B cell (primary cell): Measurements from ENCODE around the gene TDG. TPM values are rescaled to one million over a fixed set of nuclear protein-coding genes. Genes with fewer than 3 reads are reported as not detected.

ENCODE experiments used
- ATAC-seq: fragments of 200-7000 bp; cut with Tn5 transposase; one replicate; pipeline ENCODE4 v1.10.0; 2021; ENCODE audit warnings: low read depth, mild to moderate bottlenecking, moderate number of reproducible peaks, moderate library complexity
- CTCF ChIA-PET: fragments of 350-600 bp; sonication (Branson Sonifier 250); formaldehyde crosslinking; loops from one replicate; lab custom pipeline; 2021; ENCODE audit warnings: antibody characterized with exemption, inconsistent platforms; lab: Charles Lee
- POLR2A ChIA-PET: fragments of 350-600 bp; sonication (Branson Sonifier 250); formaldehyde crosslinking; loops from one replicate; lab custom pipeline; 2021; ENCODE audit warnings: antibody characterized with exemption; lab: Charles Lee
- DNase-seq: peaks from one replicate; pipeline ENCODE4 v3.0.0; 2013
- H2AFZ ChIP-seq: 2 replicates; pipeline ENCODE4 v1.6.1; 2012; ENCODE audit warnings: mild to moderate bottlenecking, low read depth, low read length; ENCODE audit not compliant: insufficient read depth, poor library complexity, severe bottlenecking
- H3K27ac ChIP-seq, 2 donors: 1 replicate in 1 of 2; 2 replicates in 1 of 2; pipeline ENCODE4 v1.5.1; 2012 to 2013; ENCODE audit warnings: low read length in 2 of 2, mild to moderate bottlenecking in 2 of 2, moderate library complexity in 1 of 2
- H3K27me3 ChIP-seq, 4 experiments: fragments of 200-600 bp in 1 of 4; sonication (generic) in 1 of 4; replicated peaks in 1 of 4; 1 replicate in 2 of 4; 2 replicates in 2 of 4; pipeline versions ENCODE4 v1.6.1 to v1.7.0; 2013 to 2016; ENCODE audit warnings: low read length in 3 of 4, mild to moderate bottlenecking in 2 of 4, mixed read lengths in 1 of 4, moderate library complexity in 1 of 4; ENCODE audit not compliant: insufficient read depth in 4 of 4, control insufficient read depth in 3 of 4; ENCODE audit errors: control extremely low read depth in 1 of 4
- H3K36me3 ChIP-seq, 2 experiments: replicated peaks in 1 of 2; 1 replicate in 1 of 2; 2 replicates in 1 of 2; pipeline versions ENCODE4 v1.6.1 to v1.7.1; 2013; ENCODE audit warnings: low read length in 1 of 2; ENCODE audit not compliant: insufficient read depth in 2 of 2, control insufficient read depth in 1 of 2; ENCODE audit errors: control extremely low read depth in 1 of 2, extremely low read depth in 1 of 2
- H3K4me1 ChIP-seq, 2 donors: fragments of 200-600 bp in 1 of 2; sonication (generic) in 1 of 2; 1 replicate in 1 of 2; 2 replicates in 1 of 2; pipeline versions ENCODE4 v1.5.1 to v1.6.1; 2013 to 2017; ENCODE audit warnings: low read length in 2 of 2; ENCODE audit not compliant: control insufficient read depth in 2 of 2, insufficient read depth in 2 of 2
- H3K4me2 ChIP-seq: replicated peaks from 2 replicates; pipeline ENCODE3; 2012; ENCODE audit warnings: mild to moderate bottlenecking, low read depth, low read length; ENCODE audit not compliant: poor library complexity, severe bottlenecking
- H3K4me3 ChIP-seq, 5 experiments: fragments of 200-600 bp in 1 of 5; sonication (generic) in 1 of 5; 1 replicate in 3 of 5; 2 replicates in 2 of 5; pipeline versions ENCODE4 v1.5.1 to v1.7.0; 2011 to 2016; ENCODE audit warnings: low read length in 4 of 5, mild to moderate bottlenecking in 4 of 5, low read depth in 2 of 5, control low read depth in 1 of 5, moderate library complexity in 1 of 5; ENCODE audit not compliant: insufficient read depth in 1 of 5; ENCODE audit errors: control extremely low read depth in 1 of 5, extremely low read depth in 1 of 5
- H3K79me2 ChIP-seq: fragments of 200-600 bp; sonication (generic); one replicate; pipeline ENCODE4 v1.6.0; 2016; ENCODE audit warnings: low read length; ENCODE audit not compliant: control insufficient read depth, insufficient read depth
- H3K9ac ChIP-seq: fragments of 200-600 bp; sonication (generic); 2 replicates; pipeline ENCODE4 v1.6.1; 2017; ENCODE audit warnings: mild to moderate bottlenecking, low read length, moderate library complexity
- H3K9me3 ChIP-seq, 3 donors: one replicate each; pipeline versions ENCODE4 v1.6.1 to v1.7.1; 2013; ENCODE audit warnings: low read length in 2 of 3; ENCODE audit not compliant: control insufficient read depth in 2 of 3, insufficient read depth in 1 of 3; ENCODE audit errors: control extremely low read depth in 1 of 3
- H4K20me1 ChIP-seq: 2 replicates; pipeline ENCODE4 v1.6.0; 2012; ENCODE audit warnings: mild to moderate bottlenecking, low read length; ENCODE audit not compliant: insufficient read depth, control insufficient read depth, poor library complexity, severe bottlenecking
- H3K27ac Mint-ChIP-seq: one replicate; pipeline ENCODE4 v1.8.0; 2021; ENCODE audit warnings: mixed read lengths
- H3K27me3 Mint-ChIP-seq: one replicate; pipeline ENCODE4 v1.8.0; 2021; ENCODE audit warnings: mixed read lengths
- H3K4me1 Mint-ChIP-seq: one replicate; pipeline ENCODE4 v1.8.0; 2021; ENCODE audit warnings: mixed read lengths
- H3K4me3 Mint-ChIP-seq: one replicate; pipeline ENCODE4 v1.8.0; 2021; ENCODE audit warnings: mixed read lengths
- H3K9me3 Mint-ChIP-seq: one replicate; pipeline ENCODE4 v1.8.0; 2022; ENCODE audit warnings: mixed read lengths; ENCODE audit not compliant: insufficient read depth
- EZH2 ChIP-seq: IDR thresholded peaks from 2 replicates; pipeline ENCODE4 v1.6.1; 2012; ENCODE audit warnings: borderline replicate concordance, low read depth, mild to moderate bottlenecking, moderate library complexity, low read length; ENCODE audit not compliant: insufficient read depth, poor library complexity, severe bottlenecking
- WGBS: methylation state at CpG from one replicate; pipeline ENCODE4 v1.1.5; 2013; ENCODE audit warnings: missing lambda C conversion rate; ENCODE audit not compliant: insufficient coverage; 5-methylcytosine and 5-hydroxymethylcytosine counted together
- intact Hi-C: fragments of 100-400 bp; cut with micrococcal nuclease; formaldehyde crosslinking; loops from one replicate; pipeline ENCODE4 v1.10.0; 2022
- polyA plus RNA-seq: library from polyadenylated mRNA; depleted of rRNA; stranded (reverse); fragments of >200 nt; gene quantifications from 2 replicates; pipeline ENCODE4 v1.2.3, GENCODE V29; 2012
- total RNA-seq, 2 donors: library from RNA; stranded (reverse); fragments of 120-200 nt in 1 of 2; gene quantifications; 1 replicate in 1 of 2; 2 replicates in 1 of 2; pipeline versions ENCODE4 v1.2.3 to v1.2.4, GENCODE V29; 2013 to 2022
- TF ChIP-seq, protein P1 (sequence below): fragments of 200-600 bp; IDR thresholded peaks from one replicate; pipeline ENCODE4 v1.8.0; 2022; ENCODE audit warnings: antibody characterized with exemption, mild to moderate bottlenecking

Gene TDG
- total and polyA plus RNA-seq, 2 donors (not counting 1 experiment from before 2014, with no cell fraction given) = 8.6 to 35.5 TPM

DNA sequence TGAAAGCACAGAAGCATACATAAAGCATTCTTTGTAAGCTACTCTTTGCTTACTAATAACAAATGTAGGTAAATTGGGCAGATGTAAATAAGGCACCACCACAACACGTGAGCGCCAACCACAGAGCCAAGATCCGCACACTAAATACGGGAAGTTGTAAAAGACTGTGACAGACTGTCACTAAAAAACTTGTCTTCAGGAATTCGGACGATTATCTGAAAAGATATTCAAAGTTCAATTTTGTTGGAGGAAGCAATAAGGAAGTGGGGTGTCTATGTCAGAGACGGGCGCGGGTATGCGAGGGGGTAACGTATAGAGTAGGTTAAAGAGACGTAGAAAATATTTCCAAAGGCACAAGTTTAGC is 37.0 kb upstream of the TDG start:
- Histone ChIP-seq H3K9ac (peak overlapping the region; percentile 98), H3K4me3 (peak overlapping the region; percentile 71 to 85 (median 82)), H3K4me1 (peaks cover 32 to 34% of the 10 kb centered on the region in 2 donors), H3K36me3 (peaks cover 2 to 16% of the 10 kb centered on the region in 2 experiments), H3K27ac (peak overlapping the region; percentile 97 to 100), H4K20me1 (peaks cover 14% of the 10 kb centered on the region), H3K4me2 (peak overlapping the region; percentile 85), H3K9me3 (no peaks in the 10 kb centered on the region), H3K27me3 (no peaks in the 10 kb centered on the region), H3K79me2 (peaks cover 34% of the 10 kb centered on the region), H2AFZ (peak overlapping the region; percentile 49)
- TF ChIP-seq, protein P1, sequence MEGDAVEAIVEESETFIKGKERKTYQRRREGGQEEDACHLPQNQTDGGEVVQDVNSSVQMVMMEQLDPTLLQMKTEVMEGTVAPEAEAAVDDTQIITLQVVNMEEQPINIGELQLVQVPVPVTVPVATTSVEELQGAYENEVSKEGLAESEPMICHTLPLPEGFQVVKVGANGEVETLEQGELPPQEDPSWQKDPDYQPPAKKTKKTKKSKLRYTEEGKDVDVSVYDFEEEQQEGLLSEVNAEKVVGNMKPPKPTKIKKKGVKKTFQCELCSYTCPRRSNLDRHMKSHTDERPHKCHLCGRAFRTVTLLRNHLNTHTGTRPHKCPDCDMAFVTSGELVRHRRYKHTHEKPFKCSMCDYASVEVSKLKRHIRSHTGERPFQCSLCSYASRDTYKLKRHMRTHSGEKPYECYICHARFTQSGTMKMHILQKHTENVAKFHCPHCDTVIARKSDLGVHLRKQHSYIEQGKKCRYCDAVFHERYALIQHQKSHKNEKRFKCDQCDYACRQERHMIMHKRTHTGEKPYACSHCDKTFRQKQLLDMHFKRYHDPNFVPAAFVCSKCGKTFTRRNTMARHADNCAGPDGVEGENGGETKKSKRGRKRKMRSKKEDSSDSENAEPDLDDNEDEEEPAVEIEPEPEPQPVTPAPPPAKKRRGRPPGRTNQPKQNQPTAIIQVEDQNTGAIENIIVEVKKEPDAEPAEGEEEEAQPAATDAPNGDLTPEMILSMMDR = no peak
- TF ChIP-seq EZH2 = no peak
- Mint-ChIP-seq H3K9me3 (no peaks in the 10 kb centered on the region), H3K4me1 (peaks cover 61% of the 10 kb centered on the region), H3K27me3 (no peaks in the 10 kb centered on the region), H3K4me3 (peak overlapping the region; percentile 93), H3K27ac (peak overlapping the region; percentile 98)
- intact Hi-C loops = loop anchor here (1.0 kb wide), 2 partner anchors 37 to 44 kb away; partner anchors contain the start of gene TDG
- DNase-seq (peak; percentile 94), ATAC-seq (peak; percentile 0)
- CTCF ChIA-PET = interaction anchor here (2.0 to 4.9 kb wide), 2 partner anchors 45 to 180 kb away, joined by 7 to 23 read pairs; no protein-coding TSS in a partner anchor
- under 1% methylated on average over 9 of the region's 12 CpGs for WGBS
- POLR2A ChIA-PET = interaction anchor here (1.8 to 3.7 kb wide), 5 partner anchors 28 to 209 kb away, joined by 5 to 40 read pairs (median 15); partner anchors contain the start of genes HCFC2, NFYB, NT5DC3 and TDG
